HG02798 (cell line): ENCODE data around the gene XXYLT1.
"Not testable (repeated sequence)": the region's sequence is repeated elsewhere in the genome, so short reads cannot be mapped to it uniquely, and the experiment has no call there.

Experiments used
- ATAC-seq: cut with Tn5 transposase; IDR thresholded peaks from one replicate; pipeline ENCODE4 v1.9.1; 2021; ENCODE audit warnings: mild to moderate bottlenecking; ENCODE audit not compliant: unreplicated experiment, poor library complexity

Gene XXYLT1

DNA sequence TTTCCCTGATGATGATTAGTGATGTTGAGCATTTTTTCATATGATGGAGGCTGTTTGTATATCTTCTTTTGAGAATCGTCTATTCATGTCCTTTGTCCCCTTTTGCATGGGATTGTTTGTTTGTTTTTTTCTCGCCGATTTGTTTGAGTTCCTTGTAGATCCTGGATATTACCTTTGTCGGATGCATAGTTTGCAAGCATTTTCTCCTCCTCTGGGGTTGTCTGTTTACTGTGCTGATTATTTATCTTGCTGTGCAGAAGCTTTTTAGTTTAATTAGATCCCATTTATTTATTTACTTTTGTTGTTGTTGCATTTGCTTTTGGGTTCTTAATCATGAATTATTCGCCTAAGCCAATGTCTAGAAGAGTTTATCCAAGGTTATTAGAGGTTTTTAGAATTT, 232.8 kb downstream of the XXYLT1 start:
- ATAC-seq = no peak

DNA sequence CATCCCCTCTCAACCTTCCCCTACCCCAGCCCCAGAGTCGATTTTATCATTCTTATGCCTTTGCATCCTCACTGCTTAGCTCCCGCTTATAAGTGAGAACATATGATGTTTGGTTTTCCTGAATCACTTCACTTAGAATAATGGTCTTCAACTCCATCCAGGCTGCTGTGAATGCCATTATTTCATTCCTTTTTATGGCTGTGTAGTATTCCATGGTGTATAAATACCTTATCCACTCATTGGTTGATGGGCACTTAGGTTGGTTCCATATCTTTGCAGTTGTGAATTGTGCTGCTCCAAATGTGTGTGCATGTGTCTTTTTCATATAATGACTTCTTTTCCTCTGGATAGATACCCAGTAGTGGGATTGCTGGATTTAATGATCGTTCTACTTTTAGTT, 233.4 kb downstream of the XXYLT1 start:
- ATAC-seq = not testable (repeated sequence)

DNA sequence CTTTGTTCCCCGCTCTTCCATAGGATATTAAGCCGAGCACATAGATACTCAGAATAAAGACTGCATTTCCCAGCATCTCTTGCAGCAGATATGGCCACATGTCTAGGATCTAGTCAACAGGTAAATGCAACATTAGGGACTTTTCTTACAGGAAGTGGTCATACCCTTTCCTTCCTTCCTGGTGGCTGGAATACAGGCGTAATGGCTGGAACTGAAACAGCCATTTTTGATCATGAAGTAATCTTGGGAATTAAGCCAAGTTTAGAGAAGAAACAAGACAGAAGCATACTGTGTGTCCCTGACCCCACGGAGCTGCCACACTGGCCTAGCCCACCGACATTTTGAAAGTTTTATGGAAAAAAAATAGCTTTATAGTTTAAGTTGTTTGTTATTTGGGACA, 234.0 kb downstream of the XXYLT1 start:
- ATAC-seq = no peak

DNA sequence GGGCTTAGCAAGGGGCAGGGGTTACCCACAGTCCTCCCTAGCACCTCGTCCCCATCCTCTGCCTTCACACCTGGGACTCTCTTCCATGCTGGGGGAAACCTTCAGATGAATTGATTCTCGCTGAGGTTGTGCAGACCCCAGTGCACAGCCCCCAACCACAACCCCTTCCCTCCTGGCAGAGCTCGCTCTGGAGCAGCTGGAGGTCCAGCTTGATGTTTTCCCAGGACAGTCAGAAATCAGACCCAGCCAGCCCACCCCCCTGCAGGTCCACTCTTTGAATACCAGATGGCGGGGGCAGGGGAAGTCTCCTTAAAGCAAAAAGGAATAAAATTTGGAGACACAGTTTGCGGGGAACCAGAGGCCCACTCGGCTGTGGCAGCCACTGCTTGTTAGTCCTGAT, 234.4 kb downstream of the XXYLT1 start:
- no peak for ATAC-seq

DNA sequence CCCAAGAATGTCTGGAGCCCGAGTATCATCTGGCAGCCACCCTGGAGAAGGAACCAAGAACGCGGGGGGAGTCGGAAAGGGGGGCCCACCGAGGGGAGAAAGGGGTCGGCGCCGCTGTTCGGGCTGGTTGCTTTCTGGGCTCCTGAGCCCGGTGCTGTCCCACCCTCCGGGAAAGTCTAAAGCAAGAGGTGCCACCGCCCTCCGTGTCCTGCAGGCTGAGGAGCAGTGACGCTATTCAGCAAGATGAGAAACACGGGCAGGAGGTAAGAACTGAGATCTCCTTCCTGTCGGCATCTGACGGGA, 234.8 kb downstream of the XXYLT1 start:
- ATAC-seq = no peak

DNA sequence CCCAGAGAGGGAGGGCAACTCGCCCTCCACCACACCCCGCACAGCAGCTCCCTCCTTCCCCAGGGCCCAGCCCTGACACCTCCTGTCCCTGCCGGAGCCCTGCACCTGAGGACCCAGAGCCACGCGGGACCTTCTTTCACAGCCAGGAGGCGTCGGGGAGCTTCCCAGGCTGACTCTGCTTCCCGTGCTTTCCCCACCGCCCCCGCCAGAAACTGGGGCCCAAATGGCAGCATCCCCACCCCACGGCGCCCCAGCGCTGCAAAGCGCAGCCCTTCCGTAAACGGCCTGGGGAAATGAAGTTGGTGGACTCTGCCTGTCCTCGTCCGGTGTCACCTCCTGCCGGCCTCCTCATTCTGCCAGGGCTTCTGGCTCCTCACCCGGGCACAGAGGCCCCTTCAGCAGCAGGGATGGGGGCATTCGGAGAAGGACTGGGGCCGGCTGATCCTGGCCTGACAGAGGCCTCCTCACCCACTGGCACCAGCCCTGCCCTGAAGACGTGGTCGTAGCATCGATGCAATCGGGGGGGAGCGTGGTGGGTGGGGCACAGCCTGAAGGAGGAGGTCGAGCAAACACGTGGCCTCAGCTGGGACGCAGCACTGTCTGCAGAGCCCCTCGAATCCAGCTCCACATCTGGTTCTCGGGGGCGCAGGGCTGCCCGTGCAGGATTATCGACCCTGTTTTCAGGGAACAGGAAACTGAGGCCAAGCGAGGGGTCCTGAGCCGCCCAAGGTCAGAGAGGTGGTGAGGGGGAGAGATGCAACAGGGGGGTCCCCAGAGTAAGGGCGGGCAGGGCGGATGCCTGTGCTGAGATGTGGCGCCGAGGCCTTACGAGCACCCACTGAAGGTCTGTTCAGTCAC, 235.4 kb downstream of the XXYLT1 start:
- no peak for ATAC-seq

DNA sequence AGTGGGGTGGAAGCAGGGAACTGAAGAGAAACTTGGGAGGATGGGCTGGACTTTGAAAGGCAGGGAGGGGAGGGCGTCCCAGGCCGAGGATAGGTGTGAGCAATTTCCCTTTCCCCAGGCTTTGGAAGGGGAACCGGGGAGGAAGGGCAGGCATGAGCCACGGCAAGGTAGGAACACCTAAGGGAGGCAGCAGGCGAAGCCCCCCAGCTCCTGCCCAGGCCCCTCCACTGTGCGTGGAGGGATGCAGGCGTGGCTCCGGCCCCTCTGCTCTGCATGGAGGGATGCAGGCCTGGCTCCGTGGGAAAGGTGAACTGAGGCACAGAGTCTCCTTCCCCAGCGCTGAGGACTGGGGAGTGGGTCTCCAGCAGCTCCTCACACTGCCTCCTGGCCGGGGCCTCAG, 236.4 kb downstream of the XXYLT1 start:
- no peak for ATAC-seq

DNA sequence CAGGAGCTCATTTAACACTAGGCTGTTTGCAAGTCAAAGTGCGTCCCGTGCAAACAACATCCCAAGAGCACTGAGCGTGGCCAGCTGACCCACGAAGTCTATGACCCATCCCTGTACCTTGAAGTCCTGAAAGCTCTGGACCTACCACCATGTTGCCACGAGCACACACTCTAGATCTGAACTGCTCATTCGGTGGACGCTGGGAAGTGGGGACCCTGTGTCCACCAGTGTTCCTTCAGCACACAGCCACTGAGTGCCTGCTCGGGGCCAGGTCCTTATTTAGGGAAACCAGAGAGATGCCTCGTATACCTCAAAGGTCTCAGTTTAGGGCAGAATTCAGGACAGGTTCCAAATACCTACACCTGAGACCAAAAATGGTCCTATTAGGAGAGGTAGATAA, 236.9 kb downstream of the XXYLT1 start:
- no peak for ATAC-seq

DNA sequence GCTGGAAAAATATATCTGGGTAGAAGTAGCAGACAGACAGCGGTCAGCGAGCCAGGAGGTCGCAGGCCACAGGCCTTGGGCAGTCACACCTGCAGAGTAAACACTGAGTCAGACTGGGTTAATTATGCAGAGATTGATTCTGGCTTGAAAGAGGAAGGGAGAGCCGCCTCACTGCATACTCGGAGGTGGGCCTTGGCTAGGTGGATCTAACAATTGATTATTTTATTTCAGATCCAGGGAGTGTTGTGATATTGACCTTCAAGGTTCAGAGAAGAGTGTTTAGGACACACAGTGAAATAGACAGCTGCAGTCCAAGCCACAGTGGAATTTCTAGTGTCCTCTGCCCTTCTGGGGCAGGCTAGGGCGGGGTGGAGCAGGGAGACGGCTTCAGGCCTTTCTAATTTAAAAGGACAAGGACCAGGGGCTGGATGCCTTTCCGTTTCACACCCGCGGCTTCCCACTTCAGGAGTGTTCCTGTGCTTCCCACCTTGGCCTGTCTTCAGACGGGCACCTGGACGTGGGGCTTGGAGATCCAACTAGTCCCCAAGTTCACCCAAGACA, 237.3 kb downstream of the XXYLT1 start:
- no peak for ATAC-seq

DNA sequence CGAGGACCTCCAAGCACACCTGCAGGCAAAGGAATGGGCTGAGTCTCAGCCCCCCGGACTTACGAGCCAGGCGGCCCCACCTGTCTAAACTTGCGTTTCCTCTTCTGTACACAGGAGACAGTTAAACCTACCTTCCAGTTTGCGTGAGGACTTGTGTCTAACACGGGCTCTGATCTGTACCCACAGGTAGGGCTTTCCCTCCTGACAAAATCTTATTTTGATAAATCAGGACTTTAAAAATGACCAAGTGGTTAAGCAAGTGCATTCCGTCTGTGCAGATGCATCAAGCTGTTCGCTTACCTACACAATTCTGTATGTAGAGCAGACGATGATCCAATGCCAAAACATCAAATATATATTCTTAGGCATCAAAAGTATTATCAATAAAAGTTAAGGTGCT, 238.0 kb downstream of the XXYLT1 start:
- ATAC-seq = no peak

DNA sequence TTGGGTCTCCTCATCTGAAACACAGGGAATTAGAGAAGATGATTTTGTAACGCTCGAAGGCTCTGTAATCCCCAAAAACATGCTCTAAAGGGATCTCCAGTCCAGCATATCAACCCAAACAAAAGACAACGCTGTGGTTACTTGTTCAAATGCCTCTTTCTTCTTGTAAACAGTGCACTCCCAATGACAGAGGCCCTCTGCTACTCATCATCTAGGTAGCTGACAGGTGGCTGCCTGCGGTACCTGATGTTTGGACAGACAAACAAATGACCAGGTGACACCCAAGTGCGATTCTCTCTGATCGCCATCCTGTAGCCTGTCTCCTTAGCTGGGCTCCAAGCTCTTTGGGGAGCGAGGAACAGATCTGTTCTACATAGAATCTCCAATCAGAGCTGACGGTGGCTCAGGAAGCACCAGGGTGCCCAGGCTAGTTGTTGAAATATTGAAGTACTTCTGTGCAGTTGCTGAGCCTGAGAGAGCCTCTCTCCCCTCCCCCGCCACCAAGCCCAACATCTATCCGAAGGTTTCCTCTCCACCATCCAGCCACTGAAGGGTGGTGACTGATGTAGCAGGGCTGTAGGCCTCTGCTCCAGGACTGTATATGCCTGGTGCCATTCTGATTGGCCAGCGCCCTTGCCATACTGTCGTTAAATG, 238.7 kb downstream of the XXYLT1 start:
- no peak for ATAC-seq

DNA sequence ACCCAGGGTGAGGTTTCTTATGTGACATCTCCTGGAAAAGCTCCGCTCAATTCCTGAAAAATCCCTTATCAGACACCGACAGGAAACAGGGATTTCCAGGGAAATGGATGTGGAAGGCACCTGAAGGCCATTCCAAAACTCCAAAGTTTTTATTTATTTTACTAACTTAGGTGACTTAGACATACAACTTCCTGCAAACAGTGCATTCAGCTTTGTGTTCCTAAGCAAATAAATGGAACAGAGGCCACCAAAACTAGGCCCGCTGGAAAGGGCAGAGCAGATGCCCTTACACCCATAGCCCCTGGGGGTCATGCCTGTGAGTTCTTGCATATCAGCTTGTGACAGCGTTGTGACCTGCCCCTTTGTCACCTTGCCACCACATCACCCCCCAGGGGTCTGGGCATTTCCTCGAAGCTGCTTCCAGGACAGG, 239.4 kb downstream of the XXYLT1 start:
- ATAC-seq = no peak

DNA sequence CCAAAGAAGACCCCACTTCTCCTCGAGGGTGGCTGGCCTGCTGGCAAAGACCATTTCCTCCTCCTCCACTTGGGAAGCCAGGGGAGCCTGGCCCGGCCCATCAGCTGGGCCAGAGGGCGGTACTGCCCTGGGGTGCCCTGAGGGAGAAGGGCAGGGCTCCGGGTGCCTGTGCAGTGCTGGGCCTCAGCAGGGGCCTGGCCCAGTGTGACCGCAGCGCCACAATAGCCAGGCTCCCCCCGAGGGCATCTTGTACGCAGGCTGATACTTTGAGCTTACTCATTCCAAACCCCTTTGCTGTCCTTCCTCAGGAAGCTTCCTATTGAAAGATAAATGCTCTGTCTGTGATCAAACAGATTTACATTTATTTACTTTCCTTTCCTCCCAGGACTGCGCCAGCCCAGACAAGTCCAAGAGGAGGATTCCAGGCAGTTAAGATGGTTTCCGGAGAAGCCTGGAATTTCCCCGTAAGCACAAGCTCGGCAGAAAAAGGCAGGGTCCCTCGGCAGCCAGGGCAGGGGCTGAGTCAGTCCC, 240.1 kb downstream of the XXYLT1 start:
- ATAC-seq = no peak

DNA sequence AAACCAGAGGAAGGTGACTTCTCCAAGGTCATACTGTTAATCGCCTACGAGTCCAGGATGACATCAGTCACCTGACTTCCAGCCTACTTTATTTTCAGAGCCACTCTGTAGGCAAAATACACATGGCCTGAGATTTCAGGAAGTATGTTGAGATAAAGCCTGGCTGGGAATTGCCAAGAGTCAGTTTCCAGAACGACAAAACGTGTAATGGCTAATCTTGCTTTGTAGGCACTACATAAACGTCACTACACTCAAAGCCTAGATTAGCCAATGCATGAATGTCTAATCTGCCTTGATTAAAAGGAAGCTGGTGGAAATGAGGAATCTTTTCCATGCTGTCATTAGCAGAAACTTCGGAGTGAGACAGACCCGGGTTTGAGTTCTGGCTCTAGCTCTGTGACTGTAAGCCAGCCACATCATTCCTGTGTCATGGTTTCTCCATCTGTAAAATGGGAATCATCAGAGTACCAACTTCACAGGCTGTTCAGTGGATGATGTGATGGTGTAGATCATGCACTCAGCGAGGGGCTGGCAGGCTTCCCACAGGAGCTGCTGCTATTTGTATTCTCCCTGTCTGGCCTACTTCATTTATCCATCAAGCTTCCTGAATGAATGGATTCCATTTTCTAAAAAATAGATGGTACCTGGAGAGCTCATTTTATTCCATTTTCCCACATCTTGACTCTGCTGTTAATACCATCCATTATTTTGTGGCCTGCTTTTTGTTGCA, 241.9 kb downstream of the XXYLT1 start:
- ATAC-seq = no peak

DNA sequence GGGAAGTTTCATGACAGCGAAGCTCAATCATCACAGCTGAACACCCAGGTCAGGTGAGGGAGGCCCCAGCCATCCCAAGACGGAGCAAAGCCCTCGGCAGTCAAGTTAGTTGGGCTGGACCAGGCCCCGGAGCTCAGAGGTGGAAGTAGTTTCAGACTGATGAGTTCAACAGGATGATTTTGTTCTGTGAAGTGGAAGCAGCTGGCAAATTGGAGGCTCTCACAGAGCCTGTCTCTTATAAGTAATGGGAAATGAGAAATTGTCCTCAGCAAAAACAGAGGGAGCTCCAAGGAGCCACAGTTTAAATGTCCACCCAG, 245.1 kb downstream of the XXYLT1 start:
- no peak for ATAC-seq

DNA sequence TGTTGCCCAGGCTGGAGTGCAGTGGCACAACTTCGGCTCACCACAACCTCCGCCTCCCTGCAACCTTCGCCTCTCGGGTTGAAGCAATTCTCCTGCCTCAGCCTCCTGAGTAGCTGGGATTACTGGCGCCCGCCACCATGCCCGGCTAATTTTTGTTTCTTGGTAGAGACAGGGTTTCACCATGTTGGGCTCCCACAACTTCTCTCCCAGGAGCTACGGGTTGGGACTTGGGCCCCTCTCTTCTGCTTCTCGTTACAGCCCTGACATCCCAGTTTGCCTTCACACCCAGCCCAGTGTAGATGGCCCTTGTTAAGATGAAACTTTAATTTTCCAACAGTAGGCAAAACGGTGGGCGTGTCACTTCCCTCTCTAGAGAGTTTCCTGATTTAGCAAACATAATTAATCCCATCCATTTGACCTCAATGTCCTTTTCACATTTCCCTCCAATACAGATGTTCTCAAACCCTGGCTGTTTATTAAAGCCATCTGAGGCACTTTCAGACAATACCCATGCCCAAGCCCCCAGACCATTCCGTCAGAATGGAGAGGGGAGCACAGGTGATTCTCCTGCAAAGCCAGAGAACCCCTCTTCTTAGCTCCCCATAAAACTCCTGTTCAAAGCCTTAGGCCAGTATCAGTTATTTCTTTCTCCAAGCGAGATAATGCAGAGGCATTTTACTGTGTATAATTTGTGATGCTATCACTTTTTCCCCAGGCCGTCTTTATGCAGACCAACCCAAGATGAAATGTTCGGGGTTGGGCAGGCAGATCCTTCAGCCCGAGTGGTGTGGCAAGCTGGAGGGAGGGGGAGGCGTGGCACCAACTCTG, 245.7 kb downstream of the XXYLT1 start:
- ATAC-seq = no peak

DNA sequence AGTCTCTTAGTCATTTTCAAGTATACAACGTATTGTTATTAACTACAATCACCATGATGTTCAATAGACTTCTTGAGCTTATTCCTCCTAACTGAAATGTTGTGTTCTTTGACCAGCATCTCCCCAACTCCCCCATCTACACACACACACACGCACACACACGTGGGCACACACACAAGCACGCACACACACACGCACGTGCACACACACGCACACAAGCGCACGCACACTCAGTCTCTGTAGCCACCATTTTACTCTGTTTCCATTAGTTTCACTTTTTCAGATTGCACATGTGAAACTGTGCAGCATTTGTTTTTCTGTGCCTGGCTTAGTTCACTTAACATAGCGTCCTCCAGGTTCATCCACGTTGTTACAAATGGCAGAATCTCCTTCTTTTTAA, 247.0 kb downstream of the XXYLT1 start:
- no peak for ATAC-seq

DNA sequence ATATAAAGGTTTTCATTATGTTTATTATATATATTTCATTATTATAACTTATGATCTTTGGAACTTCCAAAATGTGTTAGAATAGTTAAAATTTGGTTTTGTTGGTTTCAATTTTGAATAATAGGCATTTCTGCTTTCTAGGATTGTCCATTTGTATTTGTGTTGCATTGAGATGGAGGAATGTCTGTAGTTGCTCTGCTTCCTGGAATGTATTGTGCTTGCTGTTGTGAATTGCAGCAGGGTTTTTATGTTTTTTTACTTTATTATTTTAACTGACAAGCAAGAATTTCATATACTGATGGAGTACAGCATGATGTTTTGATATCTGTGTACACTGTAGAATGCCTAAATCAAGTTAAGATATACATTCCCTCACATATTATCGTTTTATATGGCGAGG, 247.4 kb downstream of the XXYLT1 start:
- no peak for ATAC-seq

DNA sequence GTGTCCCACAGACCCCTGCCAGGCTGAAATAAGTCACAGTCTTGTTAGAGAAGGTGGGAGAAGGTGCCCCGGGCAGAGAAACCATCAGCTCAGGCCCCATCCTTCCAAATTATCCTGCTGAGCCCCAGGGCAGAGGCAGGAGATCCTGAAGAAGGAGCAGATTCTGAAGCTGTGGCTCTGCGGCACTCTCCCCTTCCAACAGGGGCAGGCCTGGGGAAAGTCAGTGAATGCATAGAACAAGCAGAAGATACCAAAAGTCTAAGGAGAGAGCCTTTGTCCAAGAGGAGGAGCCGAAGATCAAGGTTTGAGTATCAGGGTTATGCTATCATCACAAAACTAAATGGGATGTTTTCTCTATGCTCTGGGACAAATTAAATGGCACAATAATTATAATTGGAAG, 249.3 kb downstream of the XXYLT1 start:
- no peak for ATAC-seq

DNA sequence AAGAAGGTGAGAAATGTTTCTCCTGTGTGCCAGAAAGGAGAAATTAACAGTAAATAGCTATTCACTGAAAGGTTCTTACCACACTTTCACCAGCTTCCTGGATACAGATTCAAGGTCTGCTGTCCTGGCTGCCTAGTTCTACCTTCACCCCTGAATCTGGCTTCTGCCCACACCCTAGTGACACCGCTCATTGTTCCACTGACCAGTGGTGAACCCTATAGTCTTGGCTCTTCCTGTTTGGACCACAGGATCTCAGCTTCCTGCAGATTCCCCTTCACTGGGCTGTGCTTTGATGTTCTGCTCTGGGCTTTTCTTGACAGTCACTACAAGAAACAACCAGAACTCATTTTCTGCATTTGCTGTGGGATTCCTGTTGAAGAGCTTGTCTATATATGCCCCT, 250.0 kb downstream of the XXYLT1 start:
- ATAC-seq = no peak
